Large intestine (tissue), 3 donors: ENCODE data around the gene OR7C2. TPM values are rescaled to one million over a fixed set of nuclear protein-coding genes. Genes with fewer than 3 reads are reported as not detected.

Experiments
- DNase-seq, 2 donors: peaks; one replicate each; pipeline versions ENCODE4 v3.0.0 to v3.0.0-alpha.2; 2013
- H3K27ac ChIP-seq: one replicate; pipeline ENCODE4 v1.5.1; 2013; ENCODE audit warnings: low read length
- H3K27me3 ChIP-seq: 2 replicates; pipeline ENCODE4 v1.6.1; 2013; ENCODE audit warnings: low read length; ENCODE audit not compliant: control insufficient read depth, insufficient read depth
- H3K36me3 ChIP-seq: 2 replicates; pipeline ENCODE4 v1.6.1; 2013; ENCODE audit warnings: low read length; ENCODE audit not compliant: control insufficient read depth, insufficient read depth
- H3K4me1 ChIP-seq: one replicate; pipeline ENCODE4 v1.6.1; 2013; ENCODE audit warnings: low read length; ENCODE audit not compliant: control insufficient read depth, insufficient read depth
- H3K4me3 ChIP-seq: one replicate; pipeline ENCODE4 v1.5.1; 2013; ENCODE audit warnings: low read length
- H3K9me3 ChIP-seq: one replicate; pipeline ENCODE4 v1.6.1; 2013; ENCODE audit warnings: mild to moderate bottlenecking, low read depth, low read length, moderate library complexity; ENCODE audit not compliant: control insufficient read depth
- WGBS: methylation state at CpG from one replicate; pipeline ENCODE4 v1.1.5; 2013; ENCODE audit warnings: low lambda C conversion rate; ENCODE audit not compliant: insufficient coverage; 5-methylcytosine and 5-hydroxymethylcytosine counted together
- polyA plus RNA-seq: library from polyadenylated mRNA; unstranded; fragments of 120-200 nt; gene quantifications from one replicate; pipeline ENCODE4 v1.2.1, GENCODE V29; 2013

Gene OR7C2
- polyA plus RNA-seq, 1 donor, result not detected

DNA sequence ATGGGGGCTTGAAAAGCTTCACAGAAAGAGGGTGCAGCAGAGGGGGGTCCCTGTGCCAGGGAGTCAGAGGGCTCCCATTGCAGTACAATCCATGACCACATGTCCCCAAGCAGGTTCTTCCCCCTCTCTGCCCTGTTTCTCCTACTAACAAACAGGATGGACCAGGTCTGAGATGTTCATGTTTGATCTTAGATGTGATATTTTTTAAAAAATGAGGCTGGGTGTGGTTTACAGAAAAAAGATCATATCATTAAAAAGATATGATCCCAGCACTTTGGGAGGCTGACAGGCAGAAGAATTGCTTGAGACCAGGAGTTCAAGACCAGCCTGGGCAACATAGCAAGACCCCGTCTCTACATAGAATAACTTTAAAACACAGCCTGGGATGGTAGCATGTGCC lies 9.1 kb downstream of the OR7C2 start:
- Histone ChIP-seq H3K9me3 (no peaks in the 10 kb centered on the region), H3K27me3 (no peaks in the 10 kb centered on the region), H3K27ac (no peak overlapping the region), H3K36me3 (no peaks in the 10 kb centered on the region), H3K4me3 (no peak overlapping the region), H3K4me1 (no peaks in the 10 kb centered on the region)
- no peak for DNase-seq
- WGBS, result no CpG with 5 or more reads among the region's 1 CpG

DNA sequence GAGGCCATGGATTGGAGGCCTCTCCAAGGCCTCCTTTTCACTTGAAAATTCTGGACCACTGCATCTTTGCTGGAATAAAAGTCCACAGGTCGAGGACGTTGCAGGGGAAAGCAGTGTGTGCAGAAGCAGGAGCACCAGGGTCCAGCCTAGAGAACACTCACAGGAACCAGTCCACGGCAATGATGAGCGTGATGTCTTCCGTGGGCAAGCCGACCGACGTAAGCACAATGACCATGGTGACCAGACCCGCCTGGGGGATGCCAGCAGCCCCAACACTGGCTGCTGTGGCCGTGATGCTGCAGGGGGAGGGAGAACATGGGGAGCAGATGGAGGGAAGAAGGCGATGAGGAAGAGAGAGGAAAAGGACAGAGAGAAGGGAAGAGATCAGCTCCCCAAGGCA lies 11.5 kb downstream of the OR7C2 start:
- Histone ChIP-seq H3K4me3 (no peak overlapping the region), H3K9me3 (no peaks in the 10 kb centered on the region)

DNA sequence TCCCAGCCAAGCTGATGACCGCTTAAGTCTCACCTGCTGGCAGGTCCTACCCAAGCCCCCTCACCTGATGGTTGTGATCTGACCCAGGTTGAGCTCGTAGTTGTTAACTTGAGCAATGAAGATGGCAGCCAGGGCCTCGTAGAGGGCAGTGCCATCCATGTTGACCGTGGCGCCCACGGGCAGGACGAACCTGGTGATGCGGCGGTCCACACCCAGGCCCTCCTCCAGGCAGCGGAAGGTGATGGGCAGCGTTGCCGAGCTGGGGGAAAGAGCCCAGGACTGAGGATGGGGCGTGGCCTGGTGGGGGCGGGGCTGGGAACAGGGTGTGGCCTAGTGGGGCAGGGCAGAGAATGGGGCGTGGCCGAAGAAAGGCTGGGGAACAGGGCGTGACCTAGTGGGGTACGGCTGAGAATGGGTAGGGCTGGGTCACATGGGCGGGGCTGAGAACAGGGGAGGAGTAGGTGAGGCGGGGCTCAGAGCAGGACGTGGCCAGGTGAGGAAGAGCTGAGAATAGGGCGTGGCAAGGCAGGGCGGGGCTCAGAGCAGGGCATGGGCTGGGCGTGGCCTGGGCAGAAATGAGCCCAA lies 12.9 kb downstream of the OR7C2 start:
- DNase-seq, result no peak
- no CpG with 5 or more reads among the region's 24 CpGs for WGBS
- Histone ChIP-seq H3K4me3 (no peak overlapping the region), H3K4me1 (no peaks in the 10 kb centered on the region), H3K9me3 (no peaks in the 10 kb centered on the region), H3K27me3 (no peaks in the 10 kb centered on the region), H3K36me3 (no peaks in the 10 kb centered on the region), H3K27ac (no peak overlapping the region)

More for the DNA sequence above, 11.5 kb downstream of the OR7C2 start:
- no peaks in the 10 kb centered on the region for H3K36me3 ChIP-seq
- DNase-seq, result no peak
- no CpG with 5 or more reads among the region's 11 CpGs for WGBS
- H3K27ac ChIP-seq, result no peak overlapping the region
- H3K4me1 ChIP-seq, result no peaks in the 10 kb centered on the region
- no peaks in the 10 kb centered on the region for H3K27me3 ChIP-seq

DNA sequence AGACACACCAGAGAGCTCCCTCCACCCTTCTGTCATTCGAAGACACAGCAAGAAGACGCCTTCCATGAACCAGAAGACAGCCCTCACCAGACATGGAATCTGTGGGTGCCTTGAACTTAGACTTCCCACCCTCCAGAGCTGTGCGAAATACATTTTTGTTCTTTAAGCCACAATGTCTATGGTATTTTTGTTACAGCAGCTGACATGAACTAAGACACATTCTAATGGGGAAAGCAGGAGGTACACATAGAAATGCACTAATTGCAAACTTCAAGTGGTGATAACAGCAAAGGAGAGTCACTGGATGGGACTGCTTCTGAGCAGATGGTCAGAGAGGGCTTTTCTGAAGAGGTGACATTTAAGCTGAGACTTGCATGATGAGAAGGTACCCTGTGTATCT lies 16.2 kb downstream of the OR7C2 start:
- Histone ChIP-seq H3K9me3 (peaks cover 8% of the 10 kb centered on the region), H3K27ac (no peak overlapping the region), H3K27me3 (no peaks in the 10 kb centered on the region), H3K4me1 (no peaks in the 10 kb centered on the region), H3K36me3 (no peaks in the 10 kb centered on the region), H3K4me3 (no peak overlapping the region)
- no CpG with 5 or more reads among the region's 3 CpGs for WGBS
- DNase-seq, result no peak

DNA sequence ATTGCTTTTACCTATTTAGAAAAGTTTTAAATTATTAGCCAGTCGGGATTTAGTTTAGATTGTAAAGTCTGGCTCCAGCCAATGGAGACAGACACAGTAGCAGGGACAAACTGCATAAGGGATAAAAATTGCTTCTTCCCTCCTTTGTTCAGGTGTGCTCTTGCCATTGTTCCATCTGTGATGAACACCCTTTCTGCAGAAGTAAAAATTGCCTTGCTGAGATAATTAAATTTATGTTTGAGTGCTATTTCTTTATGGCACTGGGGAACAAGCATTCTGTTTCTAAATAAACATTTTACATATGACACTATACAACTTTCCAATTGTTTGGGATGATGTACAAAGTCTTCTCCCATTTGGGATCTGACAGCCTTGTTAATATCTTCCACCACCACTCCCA lies 18.0 kb downstream of the OR7C2 start:
- WGBS, result no CpG with 5 or more reads among the region's 1 CpG
- peaks cover 8% of the 10 kb centered on the region for H3K9me3 ChIP-seq

DNA sequence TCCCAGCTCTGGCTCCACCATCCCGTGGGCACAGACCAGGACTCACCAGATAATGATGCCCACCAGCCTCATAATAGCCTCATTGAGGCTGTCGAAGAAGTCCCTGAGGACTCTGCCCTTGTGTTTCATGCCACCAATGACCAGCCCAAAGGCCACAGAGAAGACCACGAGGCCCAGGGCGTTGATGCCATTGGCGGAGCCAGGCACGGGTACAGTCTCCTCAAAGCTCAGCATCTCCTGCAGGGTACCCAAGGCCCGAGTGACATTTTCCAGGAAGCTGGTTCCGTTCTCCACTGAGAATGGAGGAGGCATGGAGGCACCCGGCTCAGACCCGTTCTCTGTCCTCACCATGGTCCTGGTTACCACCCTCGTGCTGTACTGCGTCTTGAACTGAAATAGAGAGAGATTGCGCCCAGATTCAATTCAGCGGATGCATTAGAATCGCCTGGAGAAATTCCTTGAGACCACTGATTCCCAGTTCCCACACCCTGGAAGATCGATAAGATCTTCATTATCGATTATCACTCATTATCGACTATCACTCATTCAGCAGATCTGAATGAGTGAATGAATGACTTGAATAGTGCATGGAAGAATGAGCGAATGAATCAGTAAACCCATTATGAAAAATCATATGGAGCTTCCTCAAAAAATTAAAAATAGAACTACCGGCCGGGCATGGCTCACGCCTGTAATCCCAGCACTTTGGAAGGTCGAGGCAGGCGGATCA lies 20.8 kb downstream of the OR7C2 start:
- no peak for DNase-seq
- Histone ChIP-seq H3K4me3 (no peak overlapping the region), H3K27me3 (no peaks in the 10 kb centered on the region), H3K36me3 (no peaks in the 10 kb centered on the region), H3K4me1 (no peaks in the 10 kb centered on the region), H3K9me3 (peaks cover 8% of the 10 kb centered on the region), H3K27ac (no peak overlapping the region)
- WGBS, result no CpG with 5 or more reads among the region's 24 CpGs

More for the DNA sequence above, 18.0 kb downstream of the OR7C2 start:
- H3K4me3 ChIP-seq, result no peak overlapping the region
- H3K27ac ChIP-seq, result no peak overlapping the region
- no peaks in the 10 kb centered on the region for H3K36me3 ChIP-seq
- no peak for DNase-seq
- no peaks in the 10 kb centered on the region for H3K4me1 ChIP-seq
- H3K27me3 ChIP-seq, result no peaks in the 10 kb centered on the region

DNA sequence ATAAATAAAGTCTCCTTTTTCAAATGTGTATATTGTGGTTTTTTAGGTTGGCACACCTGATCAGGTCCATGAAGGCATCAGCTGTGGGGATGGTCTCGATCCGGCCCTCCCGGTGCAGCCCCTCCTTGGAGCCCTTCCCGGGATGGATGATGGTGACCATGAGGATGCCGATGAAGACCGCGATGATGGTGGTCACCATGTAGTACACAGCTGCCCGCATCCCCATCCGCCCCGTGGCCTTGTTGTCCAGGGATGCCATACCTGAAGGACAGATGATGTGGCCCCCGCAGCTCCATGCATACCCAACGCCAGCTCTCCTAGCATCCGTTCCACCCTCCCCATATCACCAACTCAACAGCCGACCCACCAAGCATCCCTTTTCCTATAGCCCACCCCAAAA lies 27.0 kb downstream of the OR7C2 start:
- no peak overlapping the region for H3K4me3 ChIP-seq
- DNase-seq, result no peak
- H3K27me3 ChIP-seq, result no peaks in the 10 kb centered on the region
- WGBS, result 90% methylated on average over 3 of the region's 14 CpGs
- no peaks in the 10 kb centered on the region for H3K36me3 ChIP-seq
- H3K9me3 ChIP-seq, result no peaks in the 10 kb centered on the region
- no peaks in the 10 kb centered on the region for H3K4me1 ChIP-seq
- H3K27ac ChIP-seq, result no peak overlapping the region

DNA sequence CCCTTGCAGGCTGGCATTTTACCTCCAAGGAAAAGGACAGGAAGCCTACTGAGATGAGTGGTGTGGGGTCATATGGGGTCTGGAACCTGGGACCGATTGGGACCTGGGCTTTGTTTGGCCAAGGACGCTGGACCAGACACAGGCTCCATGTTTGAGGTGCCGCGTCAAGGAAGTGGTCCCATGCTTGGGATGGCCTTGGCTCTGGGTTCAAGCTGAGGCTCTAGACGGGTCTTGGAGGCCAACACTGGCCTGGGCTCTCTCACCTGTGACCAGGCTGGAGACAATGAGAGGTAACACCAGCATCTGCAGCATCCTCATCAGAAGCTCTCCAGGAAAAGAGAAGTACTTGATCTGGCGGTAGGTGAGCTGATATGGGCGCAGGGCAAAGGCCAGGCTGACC lies 30.2 kb downstream of the OR7C2 start:
- no peak overlapping the region for H3K4me3 ChIP-seq
- peaks cover under 1% of the 10 kb centered on the region for H3K27me3 ChIP-seq
- H3K27ac ChIP-seq, result no peak overlapping the region
- no peaks in the 10 kb centered on the region for H3K36me3 ChIP-seq
- DNase-seq, result no peak
- WGBS, result no CpG with 5 or more reads among the region's 7 CpGs
- no peaks in the 10 kb centered on the region for H3K4me1 ChIP-seq
- no peaks in the 10 kb centered on the region for H3K9me3 ChIP-seq

DNA sequence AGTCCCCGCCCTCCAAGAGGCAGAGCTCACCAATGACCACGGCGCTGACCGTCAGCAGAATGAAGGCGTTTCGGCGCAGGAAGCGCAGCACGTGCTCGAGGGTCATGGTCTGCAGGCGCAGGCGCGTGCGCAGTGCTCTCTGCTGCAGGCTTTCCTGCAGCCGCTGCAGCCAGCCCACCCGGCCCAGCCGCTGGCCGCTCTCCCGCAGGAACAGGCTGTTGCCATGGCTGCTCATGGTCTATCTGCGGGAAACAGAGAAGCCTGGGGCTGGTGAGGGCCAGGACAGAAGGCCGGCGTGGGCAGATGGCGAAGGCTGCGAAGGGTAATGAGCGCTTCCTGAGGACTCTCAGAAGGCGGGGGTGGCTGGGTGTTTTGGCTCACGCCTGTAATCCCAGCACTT lies 31.4 kb downstream of the OR7C2 start:
- Histone ChIP-seq H3K27ac (no peak overlapping the region), H3K27me3 (peaks cover 12% of the 10 kb centered on the region), H3K4me1 (no peaks in the 10 kb centered on the region), H3K4me3 (no peak overlapping the region), H3K9me3 (no peaks in the 10 kb centered on the region), H3K36me3 (no peaks in the 10 kb centered on the region)
- no CpG with 5 or more reads among the region's 27 CpGs for WGBS
- no peak for DNase-seq

DNA sequence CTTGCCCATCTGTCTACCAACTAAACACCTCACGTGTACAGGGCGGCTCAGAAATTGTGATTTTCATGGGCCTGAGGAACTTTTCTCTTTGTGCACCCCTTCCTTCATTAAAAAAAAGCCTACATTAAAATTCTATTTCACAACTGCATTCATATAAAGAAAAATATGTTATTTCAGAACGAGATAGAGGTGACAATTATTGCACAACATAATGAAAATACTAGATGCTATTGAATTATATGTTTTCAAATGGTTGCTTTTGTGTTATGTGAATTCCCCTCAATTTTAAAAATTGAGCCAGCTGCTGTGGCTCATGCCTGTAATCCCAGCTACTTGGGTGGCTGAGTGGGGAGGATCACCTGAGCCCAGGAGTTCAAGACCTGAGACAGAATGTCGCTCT lies 33.2 kb downstream of the OR7C2 start:
- Histone ChIP-seq H3K36me3 (no peaks in the 10 kb centered on the region), H3K27ac (no peak overlapping the region), H3K27me3 (peaks cover 27% of the 10 kb centered on the region), H3K9me3 (no peaks in the 10 kb centered on the region), H3K4me3 (no peak overlapping the region), H3K4me1 (no peaks in the 10 kb centered on the region)
- WGBS, result 67% methylated on average over 1 of the region's 4 CpGs
- DNase-seq, result no peak

DNA sequence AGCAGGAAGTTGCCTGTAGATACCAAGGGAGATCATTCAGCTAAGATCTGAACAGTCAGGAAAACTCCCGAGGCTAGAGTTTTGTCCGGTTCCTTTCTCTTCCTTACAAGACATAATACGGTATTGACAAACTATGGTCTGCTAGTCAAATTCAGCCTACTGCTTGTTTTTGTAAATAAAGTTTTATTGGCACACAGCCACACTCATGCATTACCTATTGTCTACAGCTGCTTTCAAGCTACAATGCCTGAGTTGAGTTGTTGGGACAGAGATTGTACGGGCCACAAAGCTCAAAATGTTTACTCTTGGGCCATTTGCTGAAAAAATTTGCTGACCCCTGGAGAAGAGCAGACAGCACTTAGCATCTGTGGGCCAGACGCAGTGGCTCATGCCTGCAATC lies 35.8 kb downstream of the OR7C2 start:
- Histone ChIP-seq H3K4me1 (no peaks in the 10 kb centered on the region), H3K27me3 (peaks cover 47% of the 10 kb centered on the region), H3K27ac (no peak overlapping the region), H3K36me3 (no peaks in the 10 kb centered on the region), H3K4me3 (no peak overlapping the region), H3K9me3 (no peaks in the 10 kb centered on the region)
- no peak for DNase-seq
- WGBS, result no CpG with 5 or more reads among the region's 5 CpGs
